GM19438 (cell line): ENCODE data around the gene ZC3H4.

ENCODE experiments used
- ATAC-seq: cut with Tn5 transposase; IDR thresholded peaks from one replicate; pipeline ENCODE4 v1.9.1; 2021; ENCODE audit warnings: low read depth; ENCODE audit not compliant: unreplicated experiment

ZC3H4 gene

GRCh38 chr19:47134545-47134944 lies 21.0 kb upstream of the ZC3H4 start:
- ATAC-seq: no peak

DNA sequence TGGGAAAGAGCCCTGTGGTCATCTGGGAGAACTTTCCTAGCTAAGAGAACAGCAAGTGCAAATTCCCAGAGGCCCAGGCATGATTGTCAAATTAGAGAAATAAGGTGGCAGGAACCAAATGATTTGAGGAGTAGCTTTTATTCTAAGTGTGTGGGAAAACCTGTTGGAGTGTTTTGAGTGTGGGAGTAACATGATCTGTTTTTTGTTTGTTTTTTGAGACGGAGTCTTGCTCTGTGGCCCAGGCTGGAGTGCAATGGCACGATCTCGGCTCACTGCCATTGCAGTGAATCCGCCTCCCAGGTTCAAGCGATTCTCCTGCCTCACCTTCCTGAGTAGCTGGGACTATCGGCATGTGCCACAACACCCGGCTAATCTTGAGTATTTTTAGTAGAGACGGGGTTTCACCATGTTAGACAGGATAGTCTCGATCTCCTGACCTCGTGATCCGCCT lies 19.5 kb upstream of the ZC3H4 start:
- ATAC-seq: no peak

- ATAC-seq: no peak
Observed at GRCh38 chr19:47132194-47132852, 18.7 kb upstream of the ZC3H4 start.

GRCh38 chr19:47130589-47131227 lies 17.1 kb upstream of the ZC3H4 start, which contains the start of gene SAE1:
Gene SAE1, plus strand, starts transcription at chr19:47130835. Its CDS starts 96 bp downstream, at chr19:47130931.
- ATAC-seq: peak; percentile 82

DNA sequence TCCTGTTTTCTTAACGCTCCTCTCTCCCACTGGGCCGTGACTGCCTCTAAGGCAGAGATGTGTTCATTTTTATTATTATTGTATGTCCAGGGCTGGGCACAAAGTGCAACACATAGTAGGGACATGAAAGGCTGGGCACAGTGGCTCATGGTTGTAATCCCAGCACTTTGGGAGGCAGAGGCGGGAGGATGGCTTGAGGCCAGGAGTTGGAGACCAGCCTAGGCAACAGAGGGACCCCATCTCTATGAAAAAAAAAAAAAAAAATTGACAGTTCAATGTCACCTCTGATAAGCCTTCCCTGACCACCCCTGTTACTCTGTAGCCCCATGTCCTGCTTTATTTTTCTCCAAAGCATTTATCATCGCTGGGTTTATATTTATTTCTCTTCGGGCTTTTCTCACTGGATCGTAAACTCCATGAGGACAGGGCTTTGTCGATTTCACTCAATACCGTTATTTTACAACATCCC lies 16.6 kb upstream of the ZC3H4 start:
- no peak for ATAC-seq

- no peak for ATAC-seq
Observed at GRCh38 chr19:47129579-47129978, 16.0 kb upstream of the ZC3H4 start.

GRCh38 chr19:47125669-47125938 lies 12.0 kb upstream of the ZC3H4 start:
- no peak for ATAC-seq

GRCh38 chr19:47124937-47125668 lies 11.5 kb upstream of the ZC3H4 start:
- ATAC-seq: no peak

DNA sequence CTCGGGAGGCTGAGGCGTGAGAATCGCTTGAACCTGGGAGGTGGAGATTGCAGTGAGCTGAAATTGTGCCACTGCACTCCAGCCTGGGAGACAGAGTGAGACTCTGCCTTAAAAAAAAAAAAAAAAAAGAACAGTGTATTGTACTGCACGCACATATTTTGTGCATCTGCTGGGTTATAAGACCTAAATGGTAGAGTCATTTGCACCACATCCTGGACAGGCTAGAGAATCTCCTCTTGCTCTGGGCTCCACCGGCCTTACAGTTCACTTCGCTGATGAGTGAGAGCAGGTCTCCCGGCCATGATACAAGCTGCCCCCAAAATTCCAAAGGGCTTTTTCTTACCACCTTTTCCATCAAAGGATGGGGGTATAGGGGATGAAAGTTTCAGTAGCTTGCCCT lies 9.8 kb upstream of the ZC3H4 start:
- ATAC-seq: no peak

GRCh38 chr19:47122359-47123335 lies 9.1 kb upstream of the ZC3H4 start:
- ATAC-seq: no peak

GRCh38 chr19:47120470-47121067 lies 7.0 kb upstream of the ZC3H4 start:
- no peak for ATAC-seq

GRCh38 chr19:47113850-47114651 lies 475 bp upstream of the ZC3H4 start:
- no peak for ATAC-seq

DNA sequence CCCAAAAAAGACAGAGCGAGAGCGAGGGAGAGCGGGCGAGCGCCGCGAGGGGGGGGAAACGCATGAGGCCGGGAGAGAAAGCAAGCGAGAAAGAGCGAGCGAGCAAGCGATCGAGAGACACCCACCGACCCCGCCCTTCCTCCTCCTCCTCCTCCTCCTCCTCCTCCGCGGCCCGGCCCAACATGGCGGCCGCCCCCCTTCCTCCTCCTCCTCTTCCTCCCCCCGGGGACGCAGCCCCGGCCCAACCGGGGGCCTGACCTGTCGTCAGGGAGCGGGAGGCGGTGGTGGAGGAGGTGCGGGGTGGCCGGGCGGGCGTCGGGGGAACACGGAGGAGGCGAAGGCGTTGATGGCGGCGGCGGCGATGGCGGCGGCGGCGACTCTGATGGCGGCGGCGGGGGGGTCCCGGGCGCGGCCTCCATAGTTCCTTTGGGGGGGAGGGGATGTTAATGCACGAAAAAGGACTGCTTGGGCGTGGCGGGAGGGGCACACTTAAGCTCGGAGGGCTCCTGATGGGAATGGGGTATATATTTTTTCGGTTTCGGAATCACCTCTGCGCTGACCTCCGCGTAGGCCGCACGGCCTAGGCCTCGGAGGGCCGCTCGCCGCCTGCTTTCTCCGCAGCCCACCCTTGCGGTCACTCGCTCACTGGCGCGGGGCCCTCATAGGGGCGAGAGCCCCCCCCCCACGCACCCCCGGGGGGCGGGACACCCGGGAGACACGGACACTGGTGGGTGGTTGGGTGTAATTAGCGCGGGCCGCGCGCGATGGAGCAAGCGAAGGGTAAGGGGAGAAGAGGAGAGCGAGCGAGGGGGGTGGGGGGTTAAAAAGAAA lies 1.2 kb downstream of the ZC3H4 start:
- peak; percentile 28 for ATAC-seq

GRCh38 chr19:47111682-47112165 lies 1.9 kb downstream of the ZC3H4 start:
- ATAC-seq: no peak

DNA sequence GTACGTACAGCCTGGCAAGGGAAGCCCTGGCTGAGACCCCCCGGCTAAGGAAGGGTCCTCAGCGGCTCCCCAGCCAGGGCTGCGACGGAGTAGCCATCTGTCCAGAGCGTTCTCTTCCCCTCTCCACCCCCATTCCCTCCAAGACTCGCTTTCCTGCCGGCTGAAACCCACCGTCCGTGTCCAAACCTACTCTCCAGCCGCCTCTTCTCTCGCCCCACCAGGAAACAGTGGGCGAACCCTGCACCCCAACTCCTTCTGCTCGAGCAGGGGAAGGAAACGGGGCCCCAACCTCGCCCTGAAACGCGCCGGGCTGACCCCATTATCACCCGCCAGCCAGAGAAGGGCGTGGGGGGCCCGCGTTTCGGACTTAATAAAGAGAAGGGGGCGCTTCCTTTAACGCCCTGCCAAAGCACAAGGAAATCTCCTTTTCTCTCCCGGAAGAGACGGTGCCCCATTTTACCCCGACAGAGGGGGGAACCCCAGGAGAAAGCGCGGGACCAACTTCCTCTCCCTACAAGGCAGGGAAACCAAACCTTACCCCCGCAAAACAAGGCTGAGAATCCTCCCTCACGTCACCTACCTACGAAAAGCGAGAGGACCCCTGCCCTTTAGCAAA lies 2.5 kb downstream of the ZC3H4 start:
- no peak for ATAC-seq

DNA sequence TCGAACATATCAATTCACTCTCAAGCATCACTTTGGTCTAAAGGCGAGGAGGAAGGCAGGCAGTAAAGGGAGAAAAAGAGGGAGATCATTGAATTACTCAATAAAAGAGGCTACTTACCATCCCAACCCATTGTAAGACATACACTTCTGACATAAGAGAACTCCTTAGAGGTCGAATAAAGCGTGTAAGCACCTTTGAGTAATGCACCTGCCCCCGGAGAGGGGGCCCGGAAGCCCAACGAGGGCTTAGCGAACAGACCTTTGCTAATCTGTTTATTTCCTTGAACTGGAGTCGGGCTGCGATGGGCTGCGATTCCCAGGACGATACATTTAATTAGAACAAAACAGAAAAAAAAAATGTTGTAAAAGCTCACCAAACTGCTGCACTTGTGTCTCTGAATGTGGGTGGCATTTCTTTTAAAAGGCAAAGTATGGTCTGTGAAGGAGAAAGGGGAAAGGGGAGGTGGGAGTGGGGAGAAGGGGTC lies 3.0 kb downstream of the ZC3H4 start:
- no peak for ATAC-seq

DNA sequence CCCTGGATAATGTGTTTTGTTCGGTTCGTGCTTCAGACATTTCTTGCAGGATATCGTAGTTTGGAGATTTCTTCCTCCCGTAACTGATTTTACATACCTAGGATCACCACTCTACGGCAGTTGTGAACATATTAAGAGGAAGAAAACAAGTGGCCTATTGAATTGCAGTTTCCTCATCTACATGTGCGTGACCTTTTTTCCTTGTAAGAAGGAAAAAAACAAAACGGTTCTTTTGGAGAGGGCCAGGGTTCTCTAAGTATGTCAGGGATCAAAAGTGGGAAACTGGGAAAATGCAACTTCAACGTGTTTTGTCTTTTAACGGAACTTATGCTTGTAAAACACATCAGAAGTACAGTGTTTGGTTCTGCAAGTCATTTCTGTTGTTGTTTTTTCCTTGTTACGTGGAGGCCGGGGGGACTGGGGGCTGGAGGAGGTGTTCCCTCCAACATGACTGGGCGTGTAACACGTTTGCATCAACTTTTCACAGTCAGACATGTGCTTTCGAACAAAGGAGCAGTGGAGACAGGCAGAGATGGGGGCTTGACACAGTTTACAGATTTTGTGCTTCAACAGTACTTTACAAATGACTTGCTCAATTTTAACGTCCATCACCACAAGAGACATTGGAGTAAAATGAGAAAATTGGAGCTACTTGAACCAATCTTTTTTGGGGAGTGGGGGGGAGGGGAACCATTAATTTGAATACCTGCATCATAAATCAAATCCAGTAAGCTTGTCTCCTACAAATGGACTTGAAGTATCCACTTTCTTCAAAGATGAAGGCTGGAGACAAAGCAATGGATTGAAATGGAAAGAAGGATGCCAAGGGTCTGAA lies 3.8 kb downstream of the ZC3H4 start:
- ATAC-seq: no peak
